Transverse colon (tissue), 4 donors: ENCODE results near the gene ARL6IP6.

ENCODE experiments used
- CTCF ChIP-seq, 5 experiments: fragments of 200-600 bp in 3 of 5; fragments of 450-650 bp in 2 of 5; sonication (generic) in 3 of 5; IDR thresholded peaks; 1 replicate in 2 of 5; 2 replicates in 3 of 5; pipeline ENCODE4 v1.5.1; 2016 to 2017; ENCODE audit warnings: antibody characterized with exemption in 5 of 5, inconsistent platforms in 3 of 5, mild to moderate bottlenecking in 2 of 5, moderate library complexity in 1 of 5
- POLR2A ChIP-seq: fragments of 450-650 bp; IDR thresholded peaks from one replicate; pipeline ENCODE4 v1.6.1; 2016; ENCODE audit warnings: antibody characterized with exemption, mild to moderate bottlenecking, moderate library complexity
- POLR2AphosphoS5 ChIP-seq, 3 donors: sonication (generic); formaldehyde crosslinking; IDR thresholded peaks; one replicate each; pipeline ENCODE4 v1.6.1; 2016; ENCODE audit warnings: antibody characterized with exemption in 3 of 3

GRCh38 chr2:152762202-152762601, 43.8 kb downstream of the ARL6IP6 start:
- no peak for TF ChIP-seq CTCF (IDR thresholded peaks at IDR 0.05)
- peak in 2 of 3 donors; percentile 58 to 64 for TF ChIP-seq POLR2AphosphoS5 (IDR thresholded peaks at IDR 0.05)
- no peak for TF ChIP-seq POLR2A
